GM21529 (cell line): ENCODE results near the gene BAIAP3.
A peak's percentile ranks its signal among the peaks of the same experiment; 100 is the strongest.

Experiments
- ATAC-seq: cut with Tn5 transposase; IDR thresholded peaks from one replicate; pipeline ENCODE4 v1.9.1; 2021; ENCODE audit not compliant: unreplicated experiment

The BAIAP3 gene

GRCh38 chr16:1299868-1300203, 33.6 kb upstream of the BAIAP3 start:
- ATAC-seq = no peak

GRCh38 chr16:1300664-1301476, 32.6 kb upstream of the BAIAP3 start:
- no peak for ATAC-seq

GRCh38 chr16:1301562-1301961, 31.9 kb upstream of the BAIAP3 start:
- no peak for ATAC-seq

GRCh38 chr16:1305823-1306222, 27.6 kb upstream of the BAIAP3 start:
- ATAC-seq = no peak

- no peak for ATAC-seq
These were observed 27.1 kb upstream of the BAIAP3 start for GRCh38 chr16:1306334-1306733.

GRCh38 chr16:1308036-1308976, 25.1 kb upstream of the BAIAP3 start:
- ATAC-seq = no peak

GRCh38 chr16:1308977-1309885, 24.2 kb upstream of the BAIAP3 start, which contains the start of gene UBE2I:
Gene UBE2I (plus strand): TSS chr16:1309636. CDS start chr16:1314031, 4,395 bp downstream.
- peak; percentile 49 for ATAC-seq

GRCh38 chr16:1309888-1310831, 23.3 kb upstream of the BAIAP3 start:
- peak; percentile 6 for ATAC-seq

GRCh38 chr16:1310832-1311200, 22.6 kb upstream of the BAIAP3 start:
- no peak for ATAC-seq

GRCh38 chr16:1311212-1311737, 22.2 kb upstream of the BAIAP3 start:
- ATAC-seq = no peak

GRCh38 chr16:1311738-1312466, 21.5 kb upstream of the BAIAP3 start:
- no peak for ATAC-seq

GRCh38 chr16:1312467-1312816, 21.0 kb upstream of the BAIAP3 start:
- ATAC-seq = no peak

GRCh38 chr16:1312903-1313302, 20.5 kb upstream of the BAIAP3 start:
- ATAC-seq = no peak

GRCh38 chr16:1313721-1314369, 19.6 kb upstream of the BAIAP3 start:
- ATAC-seq = no peak

GRCh38 chr16:1314399-1315068, 18.9 kb upstream of the BAIAP3 start:
- no peak for ATAC-seq

GRCh38 chr16:1315081-1316032, 18.1 kb upstream of the BAIAP3 start:
- ATAC-seq = no peak

GRCh38 chr16:1316033-1316405, 17.4 kb upstream of the BAIAP3 start:
- no peak for ATAC-seq
